ENCODE measurements around the gene DCAF6. TPM values are rescaled to one million over a fixed set of nuclear protein-coding genes. Genes with fewer than 3 reads are reported as not detected.

DCAF6 gene
- total RNA-seq, 2 experiments from 2014 or later = 28.2 to 28.5 TPM

- Mint-ChIP-seq H3K36me3 (no peaks in the 10 kb centered on the region), H3K27ac (no peak overlapping the region), H3K4me3 (no peak overlapping the region), H3K27me3 (peaks cover 4% of the 10 kb centered on the region), H3K9me3 (no peaks in the 10 kb centered on the region), H3K4me1 (no peaks in the 10 kb centered on the region)
- DNase-seq = no peak
- no peak for ATAC-seq (ENCODE audit: low read depth)
- POLR2A ChIA-PET = no interaction called here
Observed at GRCh38 chr1:168104535-168104934, 168.1 kb downstream of the DCAF6 start.

- ATAC-seq (ENCODE audit: low read depth) (no peak), DNase-seq (no peak)
- no peak overlapping the region for H3K27ac Mint-ChIP-seq
- H3K36me3 Mint-ChIP-seq = no peaks in the 10 kb centered on the region
- H3K9me3 Mint-ChIP-seq = no peaks in the 10 kb centered on the region
- H3K4me3 Mint-ChIP-seq = no peak overlapping the region
- peaks cover 4% of the 10 kb centered on the region for H3K27me3 Mint-ChIP-seq
- POLR2A ChIA-PET = no interaction called here
- H3K4me1 Mint-ChIP-seq = no peaks in the 10 kb centered on the region
Observed at GRCh38 chr1:168105846-168106245, 169.4 kb downstream of the DCAF6 start.

DNA sequence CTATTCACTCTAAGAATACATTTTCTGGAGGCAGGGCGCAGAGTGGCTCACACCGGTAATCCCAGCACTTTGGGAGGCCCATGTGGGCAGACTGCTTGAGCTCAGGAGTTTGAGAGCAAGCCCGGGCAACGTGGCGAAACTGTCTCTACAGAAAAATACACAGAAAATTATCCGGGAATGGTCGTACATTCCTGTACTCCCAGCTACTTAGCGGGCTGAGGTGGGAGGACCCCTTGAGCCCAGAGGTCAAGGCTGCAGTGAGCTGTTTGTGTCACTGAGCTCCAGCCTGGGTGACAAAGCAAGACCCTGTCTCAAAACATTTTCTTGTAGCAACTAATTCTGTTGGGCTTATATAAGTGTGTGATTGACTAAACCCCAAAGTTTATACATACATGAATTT, 169.8 kb downstream of the DCAF6 start:
- no peaks in the 10 kb centered on the region for H3K36me3 Mint-ChIP-seq
- H3K4me3 Mint-ChIP-seq = no peak overlapping the region
- no peak for DNase-seq
- POLR2A ChIA-PET = no interaction called here
- H3K27ac Mint-ChIP-seq = no peak overlapping the region
- no peak for ATAC-seq (ENCODE audit: low read depth)
- H3K9me3 Mint-ChIP-seq = no peaks in the 10 kb centered on the region
- peaks cover 4% of the 10 kb centered on the region for H3K27me3 Mint-ChIP-seq
- H3K4me1 Mint-ChIP-seq = no peaks in the 10 kb centered on the region

DNA sequence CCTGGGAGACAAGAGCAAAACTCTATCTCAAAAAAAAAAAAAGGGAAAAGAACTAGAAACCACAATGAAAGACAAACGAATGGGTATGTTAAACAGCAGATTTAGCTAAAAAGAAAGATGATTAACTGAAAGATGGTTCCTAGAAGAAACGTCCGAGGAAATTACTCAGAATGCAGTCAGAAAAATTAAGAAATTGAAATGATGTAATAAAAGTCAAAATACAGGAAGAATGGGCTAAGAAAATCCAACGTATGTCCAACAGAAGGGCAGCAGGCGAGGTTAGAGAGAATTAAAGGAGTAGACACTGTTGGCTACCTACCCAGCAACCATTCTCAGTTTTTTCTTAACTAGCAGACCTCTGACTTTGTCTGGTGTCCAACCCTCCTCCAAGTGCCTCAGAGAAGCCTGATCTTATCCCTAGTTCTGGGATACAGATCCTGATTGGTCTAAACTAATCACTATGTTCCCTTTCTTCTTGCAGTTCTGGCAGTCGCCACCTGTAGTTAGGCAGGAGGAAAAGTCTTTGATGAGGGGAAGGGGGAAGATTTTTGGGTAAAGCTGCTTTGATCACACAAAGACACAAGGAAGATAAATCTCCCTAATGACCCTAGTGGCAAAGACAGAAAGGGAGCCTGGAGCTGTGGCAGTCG, 174.5 kb downstream of the DCAF6 start:
- Mint-ChIP-seq H3K4me1 (no peaks in the 10 kb centered on the region), H3K4me3 (no peak overlapping the region), H3K36me3 (no peaks in the 10 kb centered on the region), H3K27ac (no peak overlapping the region), H3K27me3 (peaks cover 4% of the 10 kb centered on the region), H3K9me3 (no peaks in the 10 kb centered on the region)
- DNase-seq = no peak
- POLR2A ChIA-PET = interaction anchor here (0.6 kb wide), 1 partner anchor 26 kb away, joined by 3 read pairs; no protein-coding TSS in a partner anchor
- no peak for ATAC-seq (ENCODE audit: low read depth)

DNA sequence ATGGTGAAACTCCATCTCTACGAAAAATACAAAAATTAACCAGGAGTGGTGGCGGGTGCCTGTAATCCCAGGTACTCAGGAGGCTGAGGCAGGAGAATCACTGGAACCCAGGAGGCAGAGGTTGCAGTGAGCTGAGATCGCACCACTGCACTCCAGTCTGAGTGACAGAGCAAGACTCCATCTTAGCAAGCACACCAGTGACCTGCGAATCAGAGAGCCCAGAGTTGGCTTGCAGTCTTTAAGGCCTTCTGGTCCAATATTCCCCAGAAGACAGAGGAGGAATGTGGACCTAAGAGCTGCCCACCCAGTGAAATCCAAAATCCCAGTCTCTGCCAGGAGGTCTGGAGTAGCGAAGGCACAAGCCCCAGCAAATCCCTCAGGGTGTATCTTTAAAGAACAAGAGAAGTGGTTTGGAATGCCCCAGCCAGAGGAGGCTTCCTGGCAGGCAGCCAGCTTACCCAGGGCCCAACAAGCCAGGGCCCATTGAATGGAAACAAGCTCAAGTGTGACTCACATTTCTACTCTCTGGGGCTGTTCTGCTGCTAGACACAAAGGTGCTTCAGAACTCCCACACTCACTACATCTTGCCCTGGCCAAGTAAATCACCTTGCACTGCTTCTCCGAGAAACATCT, 176.3 kb downstream of the DCAF6 start:
- no peak overlapping the region for H3K4me3 Mint-ChIP-seq
- H3K27me3 Mint-ChIP-seq = peaks cover 8% of the 10 kb centered on the region
- H3K27ac Mint-ChIP-seq = no peak overlapping the region
- H3K4me1 Mint-ChIP-seq = no peaks in the 10 kb centered on the region
- H3K9me3 Mint-ChIP-seq = no peaks in the 10 kb centered on the region
- DNase-seq (no peak), ATAC-seq (ENCODE audit: low read depth) (no peak)
- no peaks in the 10 kb centered on the region for H3K36me3 Mint-ChIP-seq
- POLR2A ChIA-PET = no interaction called here

- H3K4me1 Mint-ChIP-seq = no peaks in the 10 kb centered on the region
- DNase-seq = no peak
- H3K4me3 Mint-ChIP-seq = no peak overlapping the region
- H3K36me3 Mint-ChIP-seq = no peaks in the 10 kb centered on the region
- peaks cover 5% of the 10 kb centered on the region for H3K9me3 Mint-ChIP-seq
- no peak overlapping the region for H3K27ac Mint-ChIP-seq
- ATAC-seq (ENCODE audit: low read depth) = no peak
- H3K27me3 Mint-ChIP-seq = peaks cover 12% of the 10 kb centered on the region
- POLR2A ChIA-PET = no interaction called here
Observed at GRCh38 chr1:168114845-168115244, 178.4 kb downstream of the DCAF6 start.

DNA sequence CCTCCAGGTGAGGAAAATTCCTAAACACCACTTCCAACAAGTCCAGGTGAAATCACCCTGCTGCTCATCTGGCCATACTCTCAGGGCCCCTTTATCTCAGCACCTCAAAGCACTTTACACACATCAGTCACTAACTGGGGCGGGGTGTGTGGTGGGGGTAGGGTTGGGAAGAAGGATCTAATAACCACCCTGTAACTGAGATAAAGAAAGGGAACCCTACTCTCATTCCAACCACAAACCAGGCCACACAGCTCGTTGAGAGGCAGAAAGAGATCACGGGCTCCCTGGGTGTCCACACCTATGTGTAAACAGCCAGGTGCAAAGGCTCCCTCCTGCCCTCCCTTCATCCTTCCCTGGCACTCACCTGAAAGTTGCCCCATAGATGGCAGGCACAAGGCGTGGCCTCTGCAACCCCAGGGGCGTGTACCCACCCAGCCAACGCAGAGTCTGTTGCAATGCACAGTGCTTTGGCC, 179.9 kb downstream of the DCAF6 start:
- POLR2A ChIA-PET = no interaction called here

GRCh38 chr1:168119750-168120149, 183.3 kb downstream of the DCAF6 start:
- ATAC-seq (ENCODE audit: low read depth) (no peak), DNase-seq (no peak)
- Mint-ChIP-seq H3K27me3 (peaks cover 23% of the 10 kb centered on the region), H3K4me1 (no peaks in the 10 kb centered on the region), H3K4me3 (no peak overlapping the region), H3K9me3 (peaks cover 5% of the 10 kb centered on the region), H3K27ac (no peak overlapping the region), H3K36me3 (no peaks in the 10 kb centered on the region)
- POLR2A ChIA-PET = no interaction called here

More for the DNA sequence above, 179.9 kb downstream of the DCAF6 start:
- no peak overlapping the region for H3K27ac Mint-ChIP-seq
- ATAC-seq (ENCODE audit: low read depth) (no peak), DNase-seq (no peak)
- H3K36me3 Mint-ChIP-seq = no peaks in the 10 kb centered on the region
- H3K4me3 Mint-ChIP-seq = no peak overlapping the region
- peaks cover 12% of the 10 kb centered on the region for H3K27me3 Mint-ChIP-seq
- no peaks in the 10 kb centered on the region for H3K4me1 Mint-ChIP-seq
- peaks cover 5% of the 10 kb centered on the region for H3K9me3 Mint-ChIP-seq

DNA sequence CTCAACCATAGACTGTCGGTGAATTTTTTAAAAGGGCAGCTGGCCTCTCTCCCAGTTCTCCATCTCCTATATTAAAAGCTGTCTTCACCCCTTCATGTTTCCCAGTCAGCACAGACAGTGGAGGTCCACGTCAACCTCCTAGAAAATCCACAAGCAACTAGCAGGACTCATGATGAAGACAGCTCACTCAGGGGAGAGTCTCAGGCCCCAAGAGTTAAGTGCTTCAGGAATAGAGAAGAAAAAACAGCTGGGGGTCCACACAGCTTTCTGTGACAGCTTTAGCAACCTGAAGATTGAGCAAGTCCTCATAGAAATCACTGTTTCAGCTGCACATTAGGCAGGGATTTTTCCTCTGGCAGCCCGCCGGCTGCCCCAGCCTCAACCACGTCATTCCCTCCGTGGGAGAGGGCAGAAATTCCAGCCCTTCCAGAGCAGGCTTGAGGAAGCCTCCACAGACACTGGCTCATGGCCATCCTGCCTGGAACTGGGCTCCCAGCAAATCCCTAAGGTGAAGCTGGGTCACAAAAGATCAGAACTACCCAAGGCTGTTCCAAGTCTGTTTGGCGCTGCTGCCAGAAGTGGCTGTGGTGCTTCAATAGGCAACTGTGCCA, 185.0 kb downstream of the DCAF6 start:
- H3K27me3 Mint-ChIP-seq = peaks cover 28% of the 10 kb centered on the region
- no peaks in the 10 kb centered on the region for H3K4me1 Mint-ChIP-seq
- no peaks in the 10 kb centered on the region for H3K36me3 Mint-ChIP-seq
- no peak overlapping the region for H3K4me3 Mint-ChIP-seq
- no peak for DNase-seq
- POLR2A ChIA-PET = no interaction called here
- H3K27ac Mint-ChIP-seq = no peak overlapping the region
- H3K9me3 Mint-ChIP-seq = peaks cover 5% of the 10 kb centered on the region
- no peak for ATAC-seq (ENCODE audit: low read depth)

GRCh38 chr1:168125051-168125450, 188.6 kb downstream of the DCAF6 start:
- peaks cover 33% of the 10 kb centered on the region for H3K27me3 Mint-ChIP-seq

More at GRCh38 chr1:168125051-168125450, 188.6 kb downstream of the DCAF6 start:
- H3K4me1 Mint-ChIP-seq = no peaks in the 10 kb centered on the region
- no peaks in the 10 kb centered on the region for H3K36me3 Mint-ChIP-seq
- H3K9me3 Mint-ChIP-seq = no peaks in the 10 kb centered on the region
- H3K4me3 Mint-ChIP-seq = no peak overlapping the region
- no peak overlapping the region for H3K27ac Mint-ChIP-seq
- ATAC-seq (ENCODE audit: low read depth) (no peak), DNase-seq (no peak)
- POLR2A ChIA-PET = no interaction called here

Small RNAs within 50 kb of the gene (microRNA-seq; reads per million reads assigned to microRNA genes)
- not detected for gene MIR1255B2

Other genes starting within 250 kb of the DCAF6 start
- gene MPZL1, start 214.7 kb upstream of the DCAF6 start, total RNA-seq = 1 to 10 TPM; 8.5 to 9.3 TPM
- under 1 TPM; 0.20 to 0.42 TPM for gene ADCY10, start 22.5 kb upstream of the DCAF6 start, total RNA-seq
- gene MPC2, start 389 bp downstream of the DCAF6 start, total RNA-seq = 10 to 100 TPM; 61.9 to 64.1 TPM
- gene GPR161, start 200.2 kb downstream of the DCAF6 start, total RNA-seq = under 1 TPM in 1 of 2 experiments, not detected in 1; 0.20 TPM
- 10 to 100 TPM; 40.0 to 40.1 TPM for gene TIPRL, start 242.3 kb downstream of the DCAF6 start, total RNA-seq

Measured in activated naive CD8-positive, alpha-beta T cell treated with anti-CD3 and anti-CD28 coated beads, Interleukin-2, amount 10 ng/mL, durations not matched to agents 7 days and 5 days (primary cell).